HG03135 (cell line): ENCODE results near the gene SNAPC2.
"Not testable (repeated sequence)": the region's sequence is repeated elsewhere in the genome, so short reads cannot be mapped to it uniquely, and the experiment has no call there.

Source experiments
- ATAC-seq: cut with Tn5 transposase; IDR thresholded peaks from one replicate; pipeline ENCODE4 v1.9.1; 2021; ENCODE audit warnings: mild to moderate bottlenecking, moderate library complexity; ENCODE audit not compliant: unreplicated experiment

SNAPC2 gene

GRCh38 chr19:7908742-7909461 lies 11.2 kb upstream of the SNAPC2 start:
- ATAC-seq = no peak

- ATAC-seq = no peak
Observed at GRCh38 chr19:7909471-7910067, 10.6 kb upstream of the SNAPC2 start.

GRCh38 chr19:7910321-7911161 lies 9.6 kb upstream of the SNAPC2 start:
- ATAC-seq = no peak

- no peak for ATAC-seq
Observed at GRCh38 chr19:7911508-7912143, 8.5 kb upstream of the SNAPC2 start.

GRCh38 chr19:7912144-7912696 lies 7.9 kb upstream of the SNAPC2 start:
- ATAC-seq = no peak

GRCh38 chr19:7912697-7913564 lies 7.2 kb upstream of the SNAPC2 start:
- ATAC-seq = no peak

- no peak for ATAC-seq
Observed at GRCh38 chr19:7913652-7914051, 6.5 kb upstream of the SNAPC2 start.

- no peak for ATAC-seq
Observed at GRCh38 chr19:7914099-7914498, 6.0 kb upstream of the SNAPC2 start.

GRCh38 chr19:7914598-7915045 lies 5.5 kb upstream of the SNAPC2 start, which contains the start of gene TGFBR3L:
Gene TGFBR3L, plus strand, starts transcription at chr19:7914830.
- ATAC-seq = no peak

GRCh38 chr19:7915250-7916102 lies 4.7 kb upstream of the SNAPC2 start:
- no peak for ATAC-seq

GRCh38 chr19:7916103-7916954 lies 3.8 kb upstream of the SNAPC2 start:
- no peak for ATAC-seq

- no peak for ATAC-seq
Observed at GRCh38 chr19:7916955-7917266, 3.2 kb upstream of the SNAPC2 start.

- no peak for ATAC-seq
Observed at GRCh38 chr19:7917267-7918061, 2.7 kb upstream of the SNAPC2 start.

- ATAC-seq = not testable (repeated sequence)
Observed at GRCh38 chr19:7918062-7918614, 2.0 kb upstream of the SNAPC2 start.

GRCh38 chr19:7918615-7919421 lies 1.3 kb upstream of the SNAPC2 start:
- no peak for ATAC-seq
